Activated CD8-positive, alpha-beta T cell treated with anti-CD3 and anti-CD28 coated beads, Interleukin-2, amount 10 ng/mL, durations not matched to agents 7 days and 5 days (primary cell): ENCODE results near the gene GPC5. TPM values are rescaled to one million over a fixed set of nuclear protein-coding genes. Genes with fewer than 3 reads are reported as not detected.

Experiments
- ATAC-seq: fragments of 150-1000 bp; cut with Tn5 transposase; one replicate; pipeline ENCODE4 v1.10.0; 2021; ENCODE audit warnings: moderate library complexity
- CTCF ChIA-PET: fragments of 350-600 bp; sonication (Branson Sonifier 250); formaldehyde crosslinking; loops from one replicate; lab custom pipeline; 2021; ENCODE audit warnings: antibody characterized with exemption; lab: Charles Lee
- POLR2A ChIA-PET: fragments of 350-600 bp; sonication (Branson Sonifier 250); formaldehyde crosslinking; loops from one replicate; lab custom pipeline; 2021; ENCODE audit warnings: antibody characterized with exemption; lab: Charles Lee
- DNase-seq: peaks from one replicate; pipeline ENCODE4 v3.0.0-alpha.2; 2020
- H3K27ac Mint-ChIP-seq: one replicate; pipeline ENCODE4 v1.8.0; 2021; ENCODE audit warnings: mild to moderate bottlenecking, mixed read lengths
- H3K27me3 Mint-ChIP-seq: one replicate; pipeline ENCODE4 v1.8.0; 2021; ENCODE audit warnings: low read depth, mixed read lengths
- H3K36me3 Mint-ChIP-seq: one replicate; pipeline ENCODE4 v1.8.0; 2021; ENCODE audit warnings: low read depth, mixed read lengths
- H3K4me1 Mint-ChIP-seq: one replicate; pipeline ENCODE4 v1.8.0; 2021; ENCODE audit warnings: low read depth, mixed read lengths
- H3K4me3 Mint-ChIP-seq: one replicate; pipeline ENCODE4 v1.8.0; 2021; ENCODE audit warnings: mild to moderate bottlenecking, mixed read lengths
- H3K9me3 Mint-ChIP-seq: one replicate; pipeline ENCODE4 v1.8.0; 2022; ENCODE audit warnings: mixed read lengths; ENCODE audit not compliant: insufficient read depth
- total RNA-seq, 2 experiments: library from RNA; stranded (reverse); gene quantifications; one replicate each; pipeline ENCODE4 v1.2.3, GENCODE V29; 2021

The GPC5 gene
- total RNA-seq, 2 experiments from 2014 or later, result not detected

- H3K9me3 Mint-ChIP-seq, result no peaks in the 10 kb centered on the region
- ChIA-PET POLR2A (no interaction called here), CTCF (no interaction called here)
- H3K27ac Mint-ChIP-seq, result no peak overlapping the region
- H3K4me1 Mint-ChIP-seq, result no peaks in the 10 kb centered on the region
- no peak overlapping the region for H3K4me3 Mint-ChIP-seq
- ATAC-seq, result no peak
- DNase-seq, result no peak
- H3K36me3 Mint-ChIP-seq, result no peaks in the 10 kb centered on the region
- H3K27me3 Mint-ChIP-seq, result no peaks in the 10 kb centered on the region
These were observed 1155.2 kb downstream of the GPC5 start for GRCh38 chr13:92553470-92554114.

GRCh38 chr13:92560883-92561282 lies 1162.5 kb downstream of the GPC5 start:
- Mint-ChIP-seq H3K27ac (no peak overlapping the region), H3K27me3 (no peaks in the 10 kb centered on the region), H3K9me3 (no peaks in the 10 kb centered on the region), H3K36me3 (no peaks in the 10 kb centered on the region), H3K4me1 (no peaks in the 10 kb centered on the region), H3K4me3 (no peak overlapping the region)
- no peak for DNase-seq
- CTCF ChIA-PET, result no interaction called here
- POLR2A ChIA-PET, result no interaction called here
- ATAC-seq, result no peak

GRCh38 chr13:92564942-92565341 lies 1166.5 kb downstream of the GPC5 start:
- POLR2A ChIA-PET, result no interaction called here
- no peak for ATAC-seq

GRCh38 chr13:92566767-92567166 lies 1168.3 kb downstream of the GPC5 start:
- Mint-ChIP-seq H3K36me3 (no peaks in the 10 kb centered on the region), H3K27me3 (no peaks in the 10 kb centered on the region), H3K4me3 (no peak overlapping the region), H3K9me3 (no peaks in the 10 kb centered on the region), H3K27ac (no peak overlapping the region), H3K4me1 (no peaks in the 10 kb centered on the region)
- POLR2A ChIA-PET, result no interaction called here
- DNase-seq, result no peak
- CTCF ChIA-PET, result no interaction called here
- ATAC-seq, result no peak

More at GRCh38 chr13:92564942-92565341, 1166.5 kb downstream of the GPC5 start:
- Mint-ChIP-seq H3K4me3 (no peak overlapping the region), H3K9me3 (no peaks in the 10 kb centered on the region), H3K27me3 (no peaks in the 10 kb centered on the region), H3K4me1 (no peaks in the 10 kb centered on the region), H3K36me3 (no peaks in the 10 kb centered on the region), H3K27ac (no peak overlapping the region)
- DNase-seq, result no peak
- CTCF ChIA-PET, result no interaction called here

- Mint-ChIP-seq H3K27me3 (no peaks in the 10 kb centered on the region), H3K4me1 (no peaks in the 10 kb centered on the region), H3K4me3 (no peak overlapping the region), H3K27ac (no peak overlapping the region), H3K36me3 (no peaks in the 10 kb centered on the region), H3K9me3 (no peaks in the 10 kb centered on the region)
- ChIA-PET CTCF (no interaction called here), POLR2A (no interaction called here)
- ATAC-seq, result no peak
- no peak for DNase-seq
These were observed 1173.8 kb downstream of the GPC5 start for GRCh38 chr13:92572190-92572589.

- CTCF ChIA-PET, result no interaction called here
- Mint-ChIP-seq H3K4me1 (no peaks in the 10 kb centered on the region), H3K9me3 (peaks cover 4% of the 10 kb centered on the region), H3K27me3 (no peaks in the 10 kb centered on the region), H3K36me3 (no peaks in the 10 kb centered on the region), H3K27ac (no peak overlapping the region), H3K4me3 (no peak overlapping the region)
- no peak for ATAC-seq
- POLR2A ChIA-PET, result no interaction called here
- no peak for DNase-seq
These were observed 1175.1 kb downstream of the GPC5 start for GRCh38 chr13:92573467-92574057.

- H3K4me1 Mint-ChIP-seq, result no peaks in the 10 kb centered on the region
- DNase-seq (no peak), ATAC-seq (no peak)
- no peaks in the 10 kb centered on the region for H3K36me3 Mint-ChIP-seq
- no peak overlapping the region for H3K4me3 Mint-ChIP-seq
- no peaks in the 10 kb centered on the region for H3K27me3 Mint-ChIP-seq
- peaks cover 4% of the 10 kb centered on the region for H3K9me3 Mint-ChIP-seq
- ChIA-PET CTCF (no interaction called here), POLR2A (no interaction called here)
- no peak overlapping the region for H3K27ac Mint-ChIP-seq
These were observed 1176.1 kb downstream of the GPC5 start for GRCh38 chr13:92574499-92574898.

- Mint-ChIP-seq H3K36me3 (no peaks in the 10 kb centered on the region), H3K4me1 (no peaks in the 10 kb centered on the region), H3K4me3 (no peak overlapping the region)
These were observed 1177.4 kb downstream of the GPC5 start for GRCh38 chr13:92575777-92576176.

GRCh38 chr13:92578358-92578757 lies 1179.9 kb downstream of the GPC5 start:
- Mint-ChIP-seq H3K36me3 (no peaks in the 10 kb centered on the region), H3K27ac (no peak overlapping the region), H3K9me3 (peaks cover 7% of the 10 kb centered on the region), H3K4me1 (no peaks in the 10 kb centered on the region), H3K4me3 (no peak overlapping the region), H3K27me3 (no peaks in the 10 kb centered on the region)
- ATAC-seq, result no peak
- POLR2A ChIA-PET, result no interaction called here
- DNase-seq, result no peak
- CTCF ChIA-PET, result no interaction called here

More at GRCh38 chr13:92575777-92576176, 1177.4 kb downstream of the GPC5 start:
- ATAC-seq (no peak), DNase-seq (no peak)
- no peaks in the 10 kb centered on the region for H3K27me3 Mint-ChIP-seq
- POLR2A ChIA-PET, result no interaction called here
- peaks cover 4% of the 10 kb centered on the region for H3K9me3 Mint-ChIP-seq
- no peak overlapping the region for H3K27ac Mint-ChIP-seq
- CTCF ChIA-PET, result no interaction called here

- CTCF ChIA-PET, result no interaction called here
- Mint-ChIP-seq H3K9me3 (peaks cover 10% of the 10 kb centered on the region), H3K27ac (no peak overlapping the region), H3K4me1 (no peaks in the 10 kb centered on the region), H3K4me3 (no peak overlapping the region), H3K36me3 (no peaks in the 10 kb centered on the region), H3K27me3 (no peaks in the 10 kb centered on the region)
- ATAC-seq (no peak), DNase-seq (no peak)
- POLR2A ChIA-PET, result no interaction called here
These were observed 1191.5 kb downstream of the GPC5 start for GRCh38 chr13:92589955-92590354.

- no peaks in the 10 kb centered on the region for H3K4me1 Mint-ChIP-seq
- ChIA-PET CTCF (no interaction called here), POLR2A (no interaction called here)
- DNase-seq (no peak), ATAC-seq (no peak)
- H3K27ac Mint-ChIP-seq, result no peak overlapping the region
- no peak overlapping the region for H3K4me3 Mint-ChIP-seq
- H3K27me3 Mint-ChIP-seq, result no peaks in the 10 kb centered on the region
- peaks cover 12% of the 10 kb centered on the region for H3K9me3 Mint-ChIP-seq
- H3K36me3 Mint-ChIP-seq, result no peaks in the 10 kb centered on the region
These were observed 1192.1 kb downstream of the GPC5 start for GRCh38 chr13:92590503-92590908.

- Mint-ChIP-seq H3K9me3 (peaks cover 12% of the 10 kb centered on the region), H3K27ac (no peak overlapping the region), H3K4me3 (no peak overlapping the region), H3K36me3 (no peaks in the 10 kb centered on the region), H3K27me3 (no peaks in the 10 kb centered on the region), H3K4me1 (no peaks in the 10 kb centered on the region)
- ATAC-seq (no peak), DNase-seq (no peak)
- POLR2A ChIA-PET, result no interaction called here
- CTCF ChIA-PET, result no interaction called here
These were observed 1192.7 kb downstream of the GPC5 start for GRCh38 chr13:92591117-92591516.
